Stimulated activated CD4-positive, alpha-beta T cell treated with anti-CD3 and anti-CD28 coated beads, Interleukin-4, amount 100 ng/mL, for 48 hours (primary cell): ENCODE data around the gene U2AF1L4.
"Not testable (repeated sequence)": the region's sequence is repeated elsewhere in the genome, so short reads cannot be mapped to it uniquely, and the experiment has no call there.

Experiments used
- DNase-seq, 2 donors: peaks; one replicate each; pipeline ENCODE4 v3.0.0-alpha.2; 2020; ENCODE audit warnings: low read depth in 2 of 2

Gene U2AF1L4

GRCh38 chr19:35780717-35781116 is 35.5 kb upstream of the U2AF1L4 start:
- no peak for DNase-seq

GRCh38 chr19:35780058-35780457 is 34.8 kb upstream of the U2AF1L4 start:
- DNase-seq = no peak

GRCh38 chr19:35779033-35779432 is 33.8 kb upstream of the U2AF1L4 start:
- no peak for DNase-seq

GRCh38 chr19:35777961-35778360 is 32.7 kb upstream of the U2AF1L4 start:
- no peak for DNase-seq

DNA sequence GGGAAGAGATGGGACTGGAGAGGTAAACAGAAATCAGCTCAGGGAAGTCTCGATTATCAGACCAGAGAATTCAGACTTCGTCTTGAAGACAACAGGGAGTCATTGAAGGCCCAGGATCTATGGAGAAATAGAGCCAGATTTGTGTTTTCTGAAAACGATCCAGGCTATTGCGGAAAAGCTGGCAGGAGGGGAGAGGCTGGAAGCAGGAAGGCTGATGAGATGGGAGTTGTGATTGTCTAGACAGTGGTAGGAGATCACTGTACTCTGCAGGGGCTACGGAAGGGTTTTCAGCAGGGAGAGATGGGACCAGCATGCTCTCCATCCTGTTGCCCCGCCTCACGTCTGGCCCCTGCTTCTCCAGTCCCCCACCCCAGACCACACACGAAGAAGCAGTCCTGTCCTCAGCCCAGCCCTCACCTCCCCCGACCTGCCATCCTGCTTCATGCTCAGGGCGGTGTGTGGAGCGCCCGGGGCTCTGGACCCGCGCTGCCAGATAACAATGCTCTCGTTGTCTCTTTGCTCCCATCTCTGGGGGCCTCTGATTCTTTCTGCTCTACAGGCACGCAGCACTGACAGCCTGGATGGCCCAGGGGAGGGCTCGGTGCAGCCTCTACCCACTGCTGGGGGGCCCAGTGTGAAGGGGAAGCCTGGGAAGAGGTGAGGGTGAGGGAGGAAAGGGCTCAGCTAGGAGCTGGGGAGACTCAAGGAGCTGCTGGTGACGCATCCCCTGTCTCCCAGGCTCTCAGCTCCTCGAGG is 32.0 kb upstream of the U2AF1L4 start:
- DNase-seq = no peak

DNA sequence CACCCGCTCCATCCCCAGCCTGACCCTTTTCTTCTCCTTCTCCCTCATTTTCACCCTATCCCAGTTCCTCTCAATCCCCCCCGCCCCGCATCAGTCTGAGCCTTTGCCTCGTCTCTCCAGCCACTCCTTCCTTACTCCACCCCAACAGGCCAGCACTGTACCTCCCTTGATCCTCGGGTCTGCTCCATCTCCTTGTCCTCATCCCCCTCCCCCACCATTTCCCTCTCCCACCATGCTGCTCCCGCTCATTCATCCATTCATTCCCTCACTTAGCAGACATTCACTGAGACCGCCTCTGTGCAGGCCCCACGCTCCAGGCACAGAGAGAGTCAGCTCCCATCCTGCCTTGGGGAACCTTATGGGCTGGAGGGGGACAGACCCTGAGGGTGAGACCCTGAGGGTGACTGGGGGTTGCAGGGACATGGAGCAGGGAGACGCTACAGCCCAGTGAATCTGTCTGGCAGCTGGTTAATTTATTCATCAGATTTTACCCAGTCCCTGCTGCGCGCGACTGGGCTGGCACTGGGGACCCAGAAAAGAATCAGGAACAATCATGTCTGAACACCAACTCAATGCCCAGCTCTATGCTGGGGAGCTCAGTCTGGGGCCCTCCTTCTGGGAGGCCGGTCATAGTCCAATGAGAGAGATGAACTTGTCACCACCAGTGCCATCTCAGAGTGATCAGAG is 31.0 kb upstream of the U2AF1L4 start:
- no peak for DNase-seq

GRCh38 chr19:35775298-35776101 is 30.3 kb upstream of the U2AF1L4 start, which contains the start of gene ARHGAP33:
Gene ARHGAP33, plus strand, starts transcription at chr19:35775564. Its CDS starts 95 bp downstream, at chr19:35775659.
- DNase-seq = peak; percentile 99 to 100

DNA sequence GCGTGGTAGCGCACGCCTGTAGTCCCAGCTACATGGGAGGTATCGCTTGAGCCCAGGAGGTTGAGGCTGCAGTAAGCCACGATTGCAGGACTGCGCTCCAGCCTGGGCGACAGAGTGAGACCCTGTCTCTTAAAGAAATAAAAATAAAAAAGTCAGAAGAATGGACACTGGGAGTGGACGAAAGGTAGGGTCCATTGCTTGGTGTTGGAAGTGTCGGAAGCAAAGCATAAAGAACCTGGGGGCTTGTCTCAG is 29.8 kb upstream of the U2AF1L4 start:
- no peak for DNase-seq

DNA sequence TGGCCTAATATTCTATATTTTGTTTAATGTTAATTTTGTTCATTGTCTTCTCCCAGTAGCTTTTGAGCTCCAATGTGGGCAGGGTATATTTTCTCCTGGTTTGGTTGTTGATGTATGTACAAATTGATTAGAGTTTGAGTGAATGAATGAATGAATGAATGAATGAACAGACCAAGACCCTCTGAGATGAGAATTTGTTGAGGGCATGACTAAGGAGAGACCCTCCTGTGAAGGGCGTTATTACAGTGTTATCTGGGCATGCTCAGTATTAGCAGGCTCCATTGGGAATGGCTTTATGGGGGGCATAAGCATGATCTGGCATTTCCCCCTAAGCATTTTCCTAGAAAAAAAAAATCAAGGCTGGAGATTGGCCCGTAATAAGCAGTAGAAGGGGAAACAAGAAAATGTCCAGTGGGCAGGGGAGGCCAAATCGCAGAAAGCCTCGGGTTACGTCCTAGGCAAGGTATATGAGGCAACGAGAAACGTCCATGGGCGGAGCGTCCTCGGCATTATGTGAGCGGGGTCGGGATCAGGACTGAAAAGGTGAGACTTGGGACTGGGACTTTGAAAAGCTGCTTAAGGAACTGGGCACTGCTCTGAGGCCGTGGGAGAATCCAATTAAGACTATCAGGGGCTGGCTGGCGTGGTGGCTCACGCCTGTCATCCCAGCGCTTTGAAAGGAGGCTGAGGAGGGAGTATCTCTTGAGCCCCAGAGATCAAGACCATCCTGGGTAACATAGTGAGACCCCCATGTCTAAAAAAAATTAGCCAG is 29.2 kb upstream of the U2AF1L4 start:
- DNase-seq = no peak

- no peak for DNase-seq
Observed at GRCh38 chr19:35773020-35773806, 28.0 kb upstream of the U2AF1L4 start.

DNA sequence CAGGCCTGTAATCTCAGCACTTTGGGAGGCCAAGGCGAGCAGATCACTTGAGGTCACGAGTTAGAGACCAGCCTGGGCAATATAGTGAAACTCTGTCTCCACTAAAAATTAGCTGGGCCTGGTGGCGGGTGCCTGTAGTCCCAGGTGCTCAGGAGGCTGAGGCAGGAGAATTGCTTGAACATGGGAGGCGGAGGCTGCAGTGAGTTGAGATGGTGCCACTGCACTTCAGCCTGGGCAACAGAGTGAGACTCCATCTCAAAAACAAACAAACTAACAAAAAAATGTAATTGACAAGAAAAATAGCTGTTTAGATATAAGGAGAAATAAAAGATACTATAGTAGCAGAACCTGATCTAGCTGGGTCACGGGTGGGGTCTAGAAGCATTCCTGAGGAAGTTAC is 27.1 kb upstream of the U2AF1L4 start:
- DNase-seq = not testable (repeated sequence)

GRCh38 chr19:35768082-35768421 is 22.8 kb upstream of the U2AF1L4 start:
- no peak for DNase-seq

DNA sequence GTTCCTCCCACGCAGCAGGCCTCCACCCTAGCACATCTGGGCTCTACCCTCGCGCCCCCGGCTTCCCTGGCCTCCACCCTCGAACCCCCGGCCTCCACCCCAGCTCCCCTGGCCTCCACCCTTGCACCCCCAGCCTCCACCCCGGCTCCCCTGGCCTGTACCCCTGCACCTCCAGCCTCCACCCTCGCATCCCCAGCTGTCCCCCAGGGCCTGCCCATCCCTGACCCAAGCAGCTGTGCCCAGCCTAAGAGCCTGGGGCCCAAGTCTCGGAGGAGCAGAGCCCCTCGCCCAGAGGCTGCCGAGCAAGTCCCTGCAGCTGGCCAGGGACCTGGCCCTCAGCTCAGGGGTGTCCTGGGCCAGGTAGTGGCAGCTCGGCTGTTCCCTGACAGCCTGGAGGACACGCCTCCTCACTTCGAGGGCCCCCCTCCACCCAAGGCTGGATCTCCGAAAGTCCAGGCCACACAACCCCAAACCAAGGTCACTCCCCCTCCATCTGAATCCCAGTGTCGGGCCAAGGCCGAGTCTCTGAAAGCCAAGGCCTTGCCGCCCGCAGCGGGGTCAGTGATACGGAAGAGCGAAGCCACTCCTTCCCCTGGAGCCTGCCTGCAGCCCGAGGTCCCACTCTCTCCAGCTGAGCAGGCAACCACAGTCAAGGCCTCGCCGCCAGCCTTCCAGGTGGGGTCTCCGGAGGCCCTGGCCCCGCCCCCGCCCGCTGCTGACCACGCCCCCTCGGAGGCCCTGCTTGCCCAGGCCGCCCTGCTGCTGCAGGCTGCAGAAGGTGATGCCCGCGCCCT is 22.3 kb upstream of the U2AF1L4 start:
- no peak for DNase-seq

- DNase-seq = no peak
Observed at GRCh38 chr19:35766571-35767104, 21.4 kb upstream of the U2AF1L4 start.

DNA sequence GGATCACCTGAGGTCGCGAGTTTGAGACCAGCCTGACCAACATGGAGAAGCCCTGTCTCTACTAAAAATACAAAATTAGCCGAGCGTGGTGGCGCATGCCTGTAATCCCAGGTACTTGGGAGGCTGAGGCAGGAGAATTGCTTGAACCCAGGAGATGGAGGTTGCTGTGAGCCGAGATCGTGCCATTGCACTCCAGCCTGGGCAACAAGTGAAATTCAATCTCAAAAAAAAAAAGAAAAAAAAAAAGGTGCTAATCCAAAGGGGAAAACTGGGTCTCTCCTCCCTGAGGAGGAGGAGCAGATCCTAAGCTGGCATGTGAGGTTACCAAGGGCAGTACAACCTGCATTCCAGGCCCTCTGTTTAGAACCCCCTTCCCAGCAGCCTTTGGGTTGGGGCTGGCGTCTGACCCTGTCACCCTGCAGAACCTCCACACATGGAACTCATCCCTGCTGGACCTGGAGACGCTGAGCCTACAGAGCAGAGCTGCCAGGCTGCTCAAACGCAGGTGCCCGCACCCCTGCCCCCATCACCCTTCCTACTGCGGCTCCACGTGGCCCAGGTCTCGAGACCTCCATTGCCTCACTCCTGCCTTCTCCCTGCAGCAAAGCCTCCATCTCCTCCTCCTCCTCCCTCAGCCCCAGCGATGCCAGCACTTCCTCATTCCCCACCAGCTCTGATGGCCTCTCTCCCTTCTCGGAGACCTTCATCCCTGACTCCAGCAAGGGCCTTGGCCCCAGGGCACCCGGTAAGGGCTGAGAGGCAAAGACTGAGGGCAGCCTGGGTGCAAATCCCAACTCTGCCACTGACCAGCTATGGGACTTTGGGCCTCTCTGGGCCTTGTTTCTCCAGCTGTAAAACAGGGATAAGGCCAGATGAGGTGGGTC is 19.5 kb upstream of the U2AF1L4 start:
- DNase-seq = no peak

GRCh38 chr19:35760711-35761349 is 15.6 kb upstream of the U2AF1L4 start:
- DNase-seq = no peak

GRCh38 chr19:35759697-35760096 is 14.5 kb upstream of the U2AF1L4 start:
- no peak for DNase-seq

- DNase-seq = peak; percentile 97
Observed at GRCh38 chr19:35757749-35758608, 12.8 kb upstream of the U2AF1L4 start, which contains the start of gene PROSER3. Gene PROSER3, plus strand, starts transcription at chr19:35758176. Its CDS starts 40 bp downstream, at chr19:35758216.
